T47D (cell line): Measurements from ENCODE around the gene TP53BP2.
"Not testable (repeated sequence)": the region's sequence is repeated elsewhere in the genome, so short reads cannot be mapped to it uniquely, and the experiment has no call there.

Source experiments
- DNase-seq, 2 experiments: peaks; one replicate each; pipeline versions ENCODE4 v3.0.0 to v3.0.0-alpha.2; 2011 to 2012; ENCODE audit warnings: low read depth in 1 of 2, low spot score in 1 of 2
- JUND ChIP-seq: IDR thresholded peaks from 2 replicates; pipeline ENCODE4 v1.6.1; 2012; ENCODE audit warnings: low read depth
- in situ Hi-C: cut with HindIII; loops from 2 replicates; pipeline ENCODE4 v1.10.0; 2016; ENCODE audit warnings: low sequenced_read_pairs, low pct_unique_long_range_greater_than_20kb

The TP53BP2 gene

GRCh38 chr1:223849352-223850254, 3.9 kb upstream of the TP53BP2 start:
- in situ Hi-C loops, result no loop called here
- TF ChIP-seq JUND, result no peak
- DNase-seq, result no peak

DNA sequence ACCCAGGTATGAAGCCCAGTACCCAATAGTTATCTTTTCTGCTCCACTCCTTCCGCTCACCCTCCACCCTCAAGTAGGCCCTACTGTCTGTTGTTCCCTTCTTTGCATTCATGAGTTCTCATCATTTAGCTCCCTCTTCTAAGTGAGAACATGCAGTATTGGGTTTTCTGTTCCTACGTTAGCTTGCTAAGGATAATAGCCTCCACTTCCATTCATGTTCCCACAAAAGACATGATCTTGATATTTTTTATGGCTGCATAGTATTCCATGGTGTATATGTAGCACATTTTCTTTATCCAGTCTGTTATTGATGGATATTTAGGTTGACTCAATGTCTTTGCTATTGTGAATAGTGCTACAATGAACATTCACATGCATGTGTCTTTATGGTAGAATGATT, 2.8 kb upstream of the TP53BP2 start:
- in situ Hi-C loops, result no loop called here
- DNase-seq, result no peak
- no peak for TF ChIP-seq JUND

DNA sequence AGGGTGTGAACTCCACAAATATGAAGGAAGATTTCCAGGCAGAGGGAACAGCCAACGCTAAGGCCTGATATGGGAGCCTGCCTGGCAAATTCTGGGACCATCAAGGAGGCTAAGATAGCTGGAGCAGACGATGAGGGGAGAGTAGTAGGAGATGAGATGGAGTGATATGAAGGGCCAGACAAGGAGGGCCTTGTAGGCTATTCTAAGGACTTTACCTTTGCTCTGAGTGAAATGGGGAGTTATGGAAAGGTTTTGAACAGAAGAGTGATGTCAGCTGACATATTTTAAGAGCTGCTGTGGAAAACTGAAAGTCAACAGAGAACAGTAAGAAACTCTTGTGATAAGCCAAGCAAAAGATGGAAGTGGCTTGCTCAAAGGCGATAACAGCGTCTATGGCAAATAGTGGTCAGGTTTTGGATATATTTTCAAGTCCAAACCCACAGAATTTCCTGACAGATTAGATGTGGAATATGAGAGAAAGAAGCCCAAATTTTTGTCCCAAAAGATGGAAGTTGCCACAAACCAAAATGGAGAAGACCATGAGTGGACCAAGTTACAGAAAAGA, 2.1 kb upstream of the TP53BP2 start:
- DNase-seq, result no peak
- in situ Hi-C loops, result no loop called here
- no peak for TF ChIP-seq JUND

DNA sequence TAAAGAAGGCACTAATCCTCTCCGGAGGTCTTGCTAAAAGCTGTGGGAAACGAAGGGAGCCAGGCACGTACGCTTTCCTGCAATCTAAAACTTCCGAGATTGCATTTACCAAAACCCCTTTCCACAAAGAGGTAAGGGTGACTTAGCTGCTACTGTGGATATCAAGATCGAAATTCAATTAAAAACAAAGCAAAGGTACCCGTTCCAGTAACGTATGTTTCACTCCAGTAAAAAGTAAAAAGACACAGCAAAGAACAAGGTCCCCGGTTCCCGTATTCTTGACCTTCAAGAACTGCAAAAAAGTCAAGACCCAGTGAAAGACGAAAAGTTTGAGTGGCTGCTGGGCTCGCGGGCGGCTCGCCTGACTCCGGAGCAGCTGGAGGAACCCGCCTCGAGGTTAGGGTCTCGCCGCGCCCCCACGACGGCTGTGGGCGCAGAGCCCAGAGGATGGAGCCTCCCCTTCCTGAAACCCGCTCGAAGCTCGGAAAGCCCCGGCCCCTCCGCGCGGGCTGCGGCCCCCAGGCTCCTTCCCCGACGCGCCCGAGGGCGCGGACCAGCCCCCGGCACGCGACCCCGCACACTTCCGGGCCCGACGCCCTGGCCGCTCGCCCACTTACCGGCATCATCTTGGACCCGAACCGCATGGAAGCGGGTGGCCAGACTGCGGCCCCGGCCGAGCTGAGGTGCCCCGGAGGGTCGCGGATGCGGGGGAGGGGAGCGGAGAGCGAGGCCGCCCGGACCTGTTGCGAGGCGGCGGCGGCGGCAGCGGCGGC, 524 bp downstream of the TP53BP2 start:
- in situ Hi-C loops, result no loop called here
- no peak for TF ChIP-seq JUND
- DNase-seq, result peak in 1 of 2 experiments; percentile 65

- no peak for TF ChIP-seq JUND
- in situ Hi-C loops, result no loop called here
- no peak for DNase-seq
Measured at GRCh38 chr1:223844787-223845036, 1.0 kb downstream of the TP53BP2 start.

DNA sequence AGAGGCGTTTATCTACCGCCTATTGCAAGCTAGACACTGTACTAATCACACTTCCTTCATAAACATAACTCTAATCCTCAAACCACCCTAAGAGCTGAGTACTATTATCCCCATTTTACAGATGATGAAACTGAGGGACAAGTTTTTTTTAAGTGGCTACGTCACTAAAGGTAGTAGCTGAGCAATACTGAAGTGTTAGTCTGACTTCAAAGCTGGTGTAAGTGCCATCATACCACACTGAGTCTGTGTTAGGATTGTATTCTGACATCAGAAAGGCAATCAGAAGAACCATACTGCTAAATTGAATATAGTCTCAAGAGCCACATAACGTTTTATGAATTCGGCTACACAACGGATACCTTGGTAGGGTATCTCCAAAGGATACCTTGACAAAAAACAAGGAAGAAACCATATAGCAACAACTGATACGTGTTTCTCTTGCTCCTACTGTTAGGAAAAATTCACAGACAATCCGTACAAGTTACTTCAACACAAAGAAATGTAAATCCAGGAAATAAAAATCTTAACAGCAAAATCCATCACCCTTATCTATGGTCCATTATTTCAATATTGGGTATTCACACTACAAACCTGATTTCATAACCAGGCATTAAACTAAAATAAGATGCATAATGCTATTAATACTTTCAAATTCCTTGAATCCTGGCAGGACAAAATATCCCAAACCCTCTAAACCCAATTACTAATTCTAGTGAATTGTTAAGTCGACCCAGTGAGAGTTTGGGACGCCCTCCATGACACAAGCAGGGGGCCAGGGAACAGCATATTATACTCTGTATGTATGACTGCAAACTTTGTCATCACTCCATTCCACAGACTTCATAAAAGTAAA, 1.6 kb downstream of the TP53BP2 start:
- DNase-seq, result no peak
- no peak for TF ChIP-seq JUND
- in situ Hi-C loops, result no loop called here

DNA sequence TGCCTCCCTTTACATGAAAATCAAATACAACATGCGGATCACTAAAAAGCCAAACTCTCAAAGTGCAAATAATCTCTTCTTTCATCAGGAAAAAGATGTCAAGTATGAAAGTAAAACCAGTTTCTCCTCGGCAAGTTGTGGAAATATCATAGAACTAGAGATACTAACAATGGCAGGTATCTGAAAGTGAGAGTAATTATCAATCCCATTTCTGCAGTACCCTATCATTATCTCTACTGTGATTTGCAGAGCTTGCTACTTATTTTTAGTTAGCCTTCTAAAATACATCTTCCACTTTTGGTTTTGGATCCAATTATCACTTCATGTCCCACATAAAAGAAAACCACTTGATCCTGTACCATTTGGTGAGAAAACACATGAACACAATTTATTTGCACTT, 3.0 kb downstream of the TP53BP2 start:
- in situ Hi-C loops, result no loop called here
- no peak for TF ChIP-seq JUND
- no peak for DNase-seq

DNA sequence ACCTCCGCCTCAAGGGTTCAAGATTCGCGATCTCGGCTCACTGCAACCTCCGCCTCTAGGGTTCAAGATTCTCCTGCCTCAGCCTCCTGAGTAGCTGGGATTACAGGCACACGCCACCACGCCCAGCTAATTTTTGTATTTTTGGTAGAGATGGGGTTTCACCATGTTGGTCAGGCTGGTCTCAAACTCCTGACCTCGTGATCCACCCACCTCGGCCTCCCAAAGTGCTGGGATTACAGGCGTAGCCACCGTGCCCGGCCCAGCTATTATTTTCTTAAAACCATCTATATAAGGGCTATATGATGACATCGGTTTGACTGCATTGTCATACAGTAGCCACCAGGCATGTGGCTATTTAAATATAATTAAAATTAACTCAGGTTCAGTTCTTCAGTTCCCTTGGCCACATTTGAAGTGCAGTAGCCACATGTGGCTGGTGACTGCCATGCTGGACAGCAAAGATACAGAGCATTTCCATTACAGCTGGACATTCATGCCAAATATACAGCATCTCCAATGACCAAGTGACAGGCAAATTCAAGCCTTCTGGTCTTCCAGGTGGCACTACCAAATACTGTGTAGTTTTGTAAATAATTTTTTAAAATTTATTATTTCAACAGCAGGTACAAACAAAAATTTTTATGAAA, 3.6 kb downstream of the TP53BP2 start:
- DNase-seq, in situ Hi-C loops: not testable (repeated sequence)

- in situ Hi-C loops, result no loop called here
- no peak for TF ChIP-seq JUND
- DNase-seq, result no peak
Measured at GRCh38 chr1:223840254-223840653, 5.5 kb downstream of the TP53BP2 start.

DNA sequence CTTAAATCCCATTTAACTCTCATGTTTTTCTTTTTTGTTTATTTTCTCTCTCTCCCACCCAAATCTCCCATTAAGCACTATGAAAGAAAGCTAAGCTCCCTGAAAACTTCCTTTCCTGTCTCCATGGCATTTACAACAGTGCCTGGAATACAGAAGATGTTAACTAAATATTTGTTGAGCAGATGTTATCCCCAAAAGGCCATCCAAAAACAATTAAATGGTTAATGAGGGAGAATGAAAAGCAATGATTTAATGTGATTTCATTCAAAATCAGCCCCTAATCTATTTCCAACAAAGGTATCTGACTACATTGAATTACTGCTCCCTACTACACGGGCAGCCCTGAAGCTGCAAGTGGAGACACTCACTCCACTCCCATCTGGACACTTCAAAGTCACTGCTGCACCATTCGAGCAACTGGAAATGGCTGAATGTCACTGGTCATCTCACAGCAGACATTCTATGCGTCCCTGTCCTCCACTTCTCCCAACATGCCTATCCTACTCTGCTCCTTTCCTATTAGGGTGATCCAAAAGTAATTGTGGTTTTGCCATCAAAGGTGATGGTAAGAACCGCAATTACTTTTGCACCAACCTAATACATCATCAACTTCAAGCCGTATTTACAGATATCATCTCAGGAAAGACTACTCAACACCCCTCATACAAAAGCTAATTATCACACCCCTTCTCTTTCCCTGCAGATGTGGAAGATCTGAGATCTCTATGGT, 7.5 kb downstream of the TP53BP2 start:
- no peak for DNase-seq
- in situ Hi-C loops, result no loop called here
- TF ChIP-seq JUND, result no peak

DNA sequence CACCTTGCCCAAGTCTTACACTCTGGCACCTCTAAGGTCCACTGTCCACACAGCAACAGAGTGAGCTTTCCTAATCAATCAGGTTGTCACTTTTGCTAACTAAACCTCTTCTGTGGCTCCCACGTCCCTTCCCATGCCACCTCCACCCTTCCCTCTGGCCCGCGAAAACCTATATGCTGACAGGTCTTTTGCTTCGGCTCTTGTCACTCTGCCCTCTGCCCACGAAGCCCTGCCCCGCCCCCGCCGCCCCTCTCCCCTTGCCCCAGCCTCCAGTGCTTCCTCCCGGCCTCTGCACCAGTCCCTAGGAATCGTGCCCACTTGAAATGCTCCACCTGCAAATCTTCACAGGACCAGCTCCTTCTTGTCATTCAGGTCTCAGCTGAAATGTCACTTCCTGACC, 8.1 kb downstream of the TP53BP2 start:
- in situ Hi-C loops, result no loop called here
- DNase-seq, result no peak
- TF ChIP-seq JUND, result no peak
